ENCODE measurements around the gene MAST4.

Gene MAST4

GRCh38 chr5:67085616-67086015, 489.4 kb downstream of the MAST4 start:
- DNase-seq (ENCODE audit: extremely low spot score) = no peak
- POLR2A ChIA-PET = no interaction called here
- CTCF ChIA-PET = interaction anchor here (1.3 kb wide), 1 partner anchor 18 kb away, joined by 3 read pairs; no protein-coding TSS in a partner anchor
- TF ChIP-seq, protein P1, sequence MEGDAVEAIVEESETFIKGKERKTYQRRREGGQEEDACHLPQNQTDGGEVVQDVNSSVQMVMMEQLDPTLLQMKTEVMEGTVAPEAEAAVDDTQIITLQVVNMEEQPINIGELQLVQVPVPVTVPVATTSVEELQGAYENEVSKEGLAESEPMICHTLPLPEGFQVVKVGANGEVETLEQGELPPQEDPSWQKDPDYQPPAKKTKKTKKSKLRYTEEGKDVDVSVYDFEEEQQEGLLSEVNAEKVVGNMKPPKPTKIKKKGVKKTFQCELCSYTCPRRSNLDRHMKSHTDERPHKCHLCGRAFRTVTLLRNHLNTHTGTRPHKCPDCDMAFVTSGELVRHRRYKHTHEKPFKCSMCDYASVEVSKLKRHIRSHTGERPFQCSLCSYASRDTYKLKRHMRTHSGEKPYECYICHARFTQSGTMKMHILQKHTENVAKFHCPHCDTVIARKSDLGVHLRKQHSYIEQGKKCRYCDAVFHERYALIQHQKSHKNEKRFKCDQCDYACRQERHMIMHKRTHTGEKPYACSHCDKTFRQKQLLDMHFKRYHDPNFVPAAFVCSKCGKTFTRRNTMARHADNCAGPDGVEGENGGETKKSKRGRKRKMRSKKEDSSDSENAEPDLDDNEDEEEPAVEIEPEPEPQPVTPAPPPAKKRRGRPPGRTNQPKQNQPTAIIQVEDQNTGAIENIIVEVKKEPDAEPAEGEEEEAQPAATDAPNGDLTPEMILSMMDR (IDR thresholded peaks at IDR 0.05; ENCODE audit: control extremely low read depth, extremely low read depth, low read depth, missing control alignments) = no peak

GRCh38 chr5:67089200-67089725, 493.1 kb downstream of the MAST4 start:
- TF ChIP-seq, protein P1 (IDR thresholded peaks at IDR 0.05; ENCODE audit: control extremely low read depth, extremely low read depth, low read depth, missing control alignments) = no peak
- CTCF ChIA-PET = interaction anchor here (1.4 to 1.5 kb wide), 2 partner anchors 12 to 75 kb away, joined by 3 to 4 read pairs; no protein-coding TSS in a partner anchor
- no peak for DNase-seq (ENCODE audit: extremely low spot score)
- POLR2A ChIA-PET = no interaction called here

DNA sequence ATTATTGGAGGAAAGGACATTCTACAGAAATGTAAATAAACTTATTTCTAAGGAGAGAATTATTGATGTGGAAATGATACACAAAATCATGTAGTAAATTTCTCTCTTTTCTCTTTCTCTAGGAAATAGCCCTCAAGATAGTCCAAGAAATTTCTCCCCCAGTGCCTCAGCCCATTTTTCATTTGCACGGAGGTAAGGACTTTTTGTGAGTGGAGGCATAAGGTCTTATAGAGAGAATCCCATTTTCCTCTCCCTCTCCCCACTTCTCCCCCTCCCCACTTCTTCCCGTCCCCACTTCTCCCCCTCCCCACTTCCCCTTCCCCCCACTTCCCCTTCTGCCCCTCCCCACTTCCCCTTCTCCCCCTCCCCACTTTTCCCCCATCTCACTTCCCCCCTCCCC, 493.8 kb downstream of the MAST4 start:
- CTCF ChIA-PET = interaction anchor here (1.5 kb wide), 1 partner anchor 74 kb away, joined by 3 read pairs; no protein-coding TSS in a partner anchor
- TF ChIP-seq, protein P1 (IDR thresholded peaks at IDR 0.05; ENCODE audit: control extremely low read depth, extremely low read depth, low read depth, missing control alignments) = no peak

GRCh38 chr5:67090593-67090992, 494.4 kb downstream of the MAST4 start:
- POLR2A ChIA-PET = no interaction called here
- TF ChIP-seq, protein P1 (IDR thresholded peaks at IDR 0.05; ENCODE audit: control extremely low read depth, extremely low read depth, low read depth, missing control alignments) = no peak
- DNase-seq (ENCODE audit: extremely low spot score) = no peak
- CTCF ChIA-PET = no interaction called here

More for the DNA sequence above, 493.8 kb downstream of the MAST4 start:
- DNase-seq (ENCODE audit: extremely low spot score) = no peak
- POLR2A ChIA-PET = no interaction called here

DNA sequence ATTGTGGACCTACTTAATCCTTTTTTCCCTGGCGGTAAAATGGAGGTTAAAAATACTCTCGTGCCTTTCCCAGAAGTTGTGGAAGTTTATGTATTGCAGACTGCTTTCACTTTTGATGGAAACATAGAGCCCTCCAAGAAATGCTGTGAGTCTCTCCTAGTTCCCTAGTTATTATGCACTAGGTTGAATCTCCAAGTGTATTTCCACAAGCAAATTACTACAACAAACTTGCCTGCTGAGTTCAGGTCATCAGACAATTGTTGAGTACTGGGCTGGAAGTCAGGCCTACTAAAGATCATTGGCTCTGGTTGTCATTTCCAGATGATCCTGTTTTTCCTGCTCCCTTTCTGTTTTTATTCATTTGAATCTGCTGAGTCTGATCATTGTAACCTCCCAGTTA, 496.3 kb downstream of the MAST4 start:
- DNase-seq (ENCODE audit: extremely low spot score) = no peak
- ChIA-PET CTCF (no interaction called here), POLR2A (no interaction called here)
- TF ChIP-seq, protein P1 (IDR thresholded peaks at IDR 0.05; ENCODE audit: control extremely low read depth, extremely low read depth, low read depth, missing control alignments) = no peak

DNA sequence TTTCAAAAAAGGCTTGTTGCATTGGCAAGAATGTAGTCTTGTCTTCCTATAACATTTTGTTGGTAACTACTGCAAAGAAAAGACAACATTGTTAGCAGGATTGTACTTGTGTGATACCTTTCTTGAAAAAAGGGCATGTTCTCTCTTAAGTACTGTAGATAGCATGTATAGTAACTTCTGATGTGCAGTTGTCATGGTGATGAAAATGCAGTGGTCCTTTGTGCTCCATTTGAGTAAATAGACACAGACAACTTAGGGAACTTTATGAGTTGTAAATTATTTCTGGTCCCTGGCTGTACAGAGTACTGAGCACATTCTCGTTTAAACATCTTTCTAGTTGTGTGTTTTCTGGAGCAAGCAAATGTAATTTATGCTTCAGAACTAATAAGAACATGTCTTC, 497.1 kb downstream of the MAST4 start:
- TF ChIP-seq, protein P1 (IDR thresholded peaks at IDR 0.05; ENCODE audit: control extremely low read depth, extremely low read depth, low read depth, missing control alignments) = no peak
- CTCF ChIA-PET = no interaction called here
- DNase-seq (ENCODE audit: extremely low spot score) = no peak
- POLR2A ChIA-PET = no interaction called here
